GM18505 (cell line): ENCODE data around the gene RYR3.
"Not testable (repeated sequence)": the region's sequence is repeated elsewhere in the genome, so short reads cannot be mapped to it uniquely, and the experiment has no call there.

Experiments
- ATAC-seq: cut with Tn5 transposase; IDR thresholded peaks from one replicate; pipeline ENCODE4 v1.9.1; 2021; ENCODE audit not compliant: unreplicated experiment
- POLR2A ChIP-seq: IDR thresholded peaks from 4 replicates; pipeline ENCODE4 v1.6.1; 2011; ENCODE audit warnings: borderline replicate concordance; ENCODE audit not compliant: insufficient read depth, insufficient read length; ENCODE audit errors: extremely low read depth

RYR3 gene

DNA sequence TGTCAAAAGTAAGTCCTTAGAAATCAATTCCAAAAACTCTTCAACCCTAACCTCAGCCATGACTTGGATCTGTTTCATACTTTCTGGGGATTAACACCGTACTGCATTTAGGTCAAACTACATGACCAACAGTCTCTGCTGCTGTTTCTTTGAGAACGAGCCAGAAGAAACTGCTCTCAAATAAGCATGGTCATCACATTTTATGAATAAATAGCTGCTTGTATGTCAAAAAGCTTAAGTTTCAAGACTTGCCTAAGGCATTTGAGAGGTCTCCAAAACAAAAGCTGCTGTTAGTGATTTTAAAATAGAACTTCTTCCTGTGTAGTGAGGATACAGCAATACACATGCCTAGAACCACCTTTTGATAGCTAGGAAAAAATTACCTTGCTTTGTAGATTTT is 491.2 kb downstream of the RYR3 start:
- TF ChIP-seq POLR2A, result no peak
- ATAC-seq, result no peak

- ATAC-seq, result no peak
These were observed 496.9 kb downstream of the RYR3 start for GRCh38 chr15:33807665-33808064.

GRCh38 chr15:33808720-33809457 is 498.1 kb downstream of the RYR3 start:
- no peak for TF ChIP-seq POLR2A

More at GRCh38 chr15:33807665-33808064, 496.9 kb downstream of the RYR3 start:
- TF ChIP-seq POLR2A, result no peak

DNA sequence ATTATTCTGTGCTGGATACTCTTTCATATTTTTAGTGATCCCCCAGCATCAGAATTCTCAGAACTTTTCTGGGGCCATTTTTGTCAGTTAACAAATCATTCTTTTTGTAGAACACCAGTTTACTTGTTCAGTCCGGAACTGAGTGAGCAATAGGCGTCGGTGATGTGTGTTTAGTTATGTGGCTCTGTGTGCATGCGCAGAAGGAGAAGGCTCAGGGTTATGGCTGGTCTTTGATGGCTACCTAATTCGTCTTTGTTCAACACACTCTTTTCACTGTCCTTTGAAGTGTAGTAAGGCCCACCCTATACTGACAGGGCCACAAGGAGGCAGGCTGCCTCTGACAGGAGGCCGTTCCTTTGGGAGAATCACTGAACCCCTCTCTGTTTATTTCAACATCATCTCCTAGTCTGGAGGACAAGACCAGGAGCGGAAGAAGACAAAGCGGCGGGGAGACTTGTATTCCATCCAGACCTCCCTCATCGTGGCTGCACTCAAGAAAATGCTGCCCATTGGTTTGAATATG is 499.4 kb downstream of the RYR3 start:
- ATAC-seq, result no peak
- TF ChIP-seq POLR2A, result no peak

More at GRCh38 chr15:33808720-33809457, 498.1 kb downstream of the RYR3 start:
- no peak for ATAC-seq

DNA sequence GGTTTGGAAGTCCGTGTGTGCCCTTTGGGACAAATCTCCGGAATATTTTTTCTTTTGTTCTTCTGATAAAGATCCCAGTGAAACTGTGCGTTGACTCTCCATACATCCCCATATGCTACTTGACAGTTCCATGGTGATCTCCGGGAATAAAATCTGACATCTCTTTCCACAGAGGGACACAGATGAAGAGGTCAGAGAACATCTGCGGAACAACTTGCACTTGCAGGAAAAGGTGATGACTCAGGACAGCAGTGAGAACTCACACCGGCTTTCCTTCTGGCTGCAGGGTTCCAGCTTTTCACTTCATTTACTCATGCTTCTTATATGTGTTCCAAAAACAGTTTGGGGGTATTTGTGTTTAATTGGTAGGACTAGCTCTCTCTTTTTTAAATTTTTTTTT is 500.0 kb downstream of the RYR3 start:
- ATAC-seq, result no peak
- TF ChIP-seq POLR2A, result no peak

- ATAC-seq, result no peak
- TF ChIP-seq POLR2A, result no peak
These were observed 503.1 kb downstream of the RYR3 start for GRCh38 chr15:33813891-33814290.

GRCh38 chr15:33819499-33819898 is 508.7 kb downstream of the RYR3 start:
- ATAC-seq, result not testable (repeated sequence)

GRCh38 chr15:33822479-33822878 is 511.7 kb downstream of the RYR3 start:
- TF ChIP-seq POLR2A, result no peak
- ATAC-seq, result no peak

- no peak for TF ChIP-seq POLR2A
- ATAC-seq, result no peak
These were observed 512.4 kb downstream of the RYR3 start for GRCh38 chr15:33823119-33823518.

DNA sequence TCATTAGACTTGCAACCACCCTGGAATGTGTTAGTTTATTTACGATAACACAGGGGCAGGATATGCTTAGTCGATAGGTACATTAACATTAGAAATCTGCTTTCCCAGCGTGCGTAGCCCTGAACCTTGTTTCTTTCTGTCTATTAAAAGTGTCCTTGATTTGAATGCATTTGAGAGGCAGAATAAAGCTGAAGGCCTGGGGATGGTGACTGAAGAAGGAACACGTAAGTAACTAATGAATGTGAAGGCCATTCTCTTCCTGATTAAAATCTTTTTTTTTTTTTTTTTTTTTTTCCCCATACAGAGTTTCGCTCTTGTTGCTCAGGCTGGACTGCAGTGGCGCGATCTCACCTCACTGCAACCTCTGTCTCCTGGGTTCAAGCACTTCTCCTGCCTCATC is 514.7 kb downstream of the RYR3 start:
- ATAC-seq, result no peak
- no peak for TF ChIP-seq POLR2A

DNA sequence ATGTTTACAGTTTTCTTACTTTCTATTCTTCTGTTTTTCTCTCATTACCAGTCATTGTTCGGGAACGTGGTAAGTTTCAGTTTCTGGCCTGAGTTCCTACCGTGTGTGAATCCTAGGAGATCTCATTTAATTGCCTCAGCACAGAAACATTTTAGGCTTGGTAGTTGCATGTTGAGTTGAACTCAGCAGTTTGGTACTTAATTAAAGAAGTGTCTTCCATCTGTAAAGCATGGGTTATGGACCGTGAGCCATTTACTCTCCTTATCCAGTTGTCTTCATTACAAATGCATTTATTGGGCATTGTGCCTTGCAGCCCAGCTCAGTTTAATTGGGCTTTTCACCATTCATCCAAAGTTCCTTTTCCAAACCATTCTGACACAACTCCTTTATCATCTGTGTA is 515.4 kb downstream of the RYR3 start:
- ATAC-seq, result no peak
- no peak for TF ChIP-seq POLR2A

DNA sequence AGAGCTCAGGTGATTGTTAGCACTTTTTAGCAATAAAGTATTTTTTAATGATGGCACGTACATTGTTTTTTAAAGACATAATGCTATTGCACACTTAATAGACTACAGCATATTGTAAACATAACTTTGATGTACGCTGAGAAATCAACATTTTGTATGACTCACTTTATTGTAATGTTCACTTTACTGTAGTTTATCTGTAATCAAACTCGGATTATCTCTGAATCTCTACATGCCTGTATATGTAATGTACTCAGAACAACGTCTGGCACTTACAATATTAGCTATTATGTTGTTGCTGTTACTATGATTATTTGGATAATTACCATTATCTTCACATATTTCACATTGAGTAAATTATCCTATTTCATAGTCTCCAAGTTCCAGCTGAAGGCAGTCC is 519.6 kb downstream of the RYR3 start:
- ATAC-seq, result no peak

DNA sequence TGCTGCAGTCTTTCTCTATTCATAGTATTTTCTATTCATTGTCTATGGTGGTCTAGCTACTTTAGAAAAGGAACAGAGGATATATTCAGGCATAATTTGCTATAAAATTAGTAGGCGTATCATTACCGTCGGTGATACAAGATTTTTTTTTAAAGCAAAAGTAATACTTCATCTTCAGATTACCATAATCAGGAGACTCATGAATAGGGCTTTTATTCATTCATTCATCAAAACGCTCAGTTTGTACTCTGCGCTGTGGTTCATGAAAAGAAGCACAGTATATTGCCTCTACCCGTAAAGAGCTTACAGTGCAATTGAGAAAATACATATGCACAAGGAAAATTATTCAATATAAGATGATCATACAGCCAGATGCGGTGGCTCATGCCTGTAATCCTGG is 520.9 kb downstream of the RYR3 start:
- ATAC-seq, result no peak
- no peak for TF ChIP-seq POLR2A

More for the DNA sequence above, 519.6 kb downstream of the RYR3 start:
- no peak for TF ChIP-seq POLR2A

DNA sequence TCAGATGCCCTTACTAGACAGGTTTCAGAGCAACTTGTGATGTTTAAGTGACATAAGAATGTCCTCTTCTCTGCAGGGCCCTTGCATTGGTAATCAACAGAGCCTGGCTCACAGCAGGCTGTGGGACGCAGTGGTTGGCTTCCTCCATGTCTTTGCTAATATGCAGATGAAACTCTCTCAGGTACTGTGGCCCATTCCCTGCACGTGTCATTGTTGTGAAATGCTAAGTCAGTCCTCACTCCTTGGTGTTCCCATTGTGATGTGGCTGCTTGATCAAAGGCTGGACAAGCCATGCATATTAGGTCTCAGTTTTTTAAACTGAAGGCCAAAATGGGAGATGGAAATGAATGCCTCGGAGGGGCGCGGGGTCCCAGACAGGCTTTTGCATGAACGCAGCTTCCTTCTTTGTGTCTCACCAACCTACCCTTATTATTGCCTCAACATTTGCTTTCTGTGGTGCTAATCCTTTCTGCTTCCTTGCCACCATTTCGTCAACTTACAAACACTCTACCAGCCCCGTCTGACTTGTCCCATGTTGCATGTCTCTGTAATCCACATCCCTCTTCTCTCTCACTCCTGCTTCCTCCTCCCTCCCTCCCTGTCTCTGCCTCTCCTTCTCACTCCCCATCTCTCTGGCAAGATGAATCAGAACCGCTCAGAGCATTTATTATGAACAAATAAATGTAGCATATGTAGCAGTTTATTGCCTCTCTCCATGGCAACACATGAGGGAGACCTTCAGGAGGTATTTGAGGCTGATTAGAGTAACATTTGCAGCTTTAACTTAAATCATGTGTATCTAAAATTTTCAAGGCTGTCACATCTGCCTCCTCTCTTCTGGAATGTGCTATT is 524.4 kb downstream of the RYR3 start:
- TF ChIP-seq POLR2A, result no peak
- no peak for ATAC-seq
